ENCODE measurements around the gene IFIH1. TPM values are rescaled to one million over a fixed set of nuclear protein-coding genes. Genes with fewer than 3 reads are reported as not detected.

The IFIH1 gene
- total and polyA plus RNA-seq, 2 of the 8 experiments (the other 6 are each of a cell fraction or from before 2014, with no cell fraction given): 0.32 to 2.0 TPM

DNA sequence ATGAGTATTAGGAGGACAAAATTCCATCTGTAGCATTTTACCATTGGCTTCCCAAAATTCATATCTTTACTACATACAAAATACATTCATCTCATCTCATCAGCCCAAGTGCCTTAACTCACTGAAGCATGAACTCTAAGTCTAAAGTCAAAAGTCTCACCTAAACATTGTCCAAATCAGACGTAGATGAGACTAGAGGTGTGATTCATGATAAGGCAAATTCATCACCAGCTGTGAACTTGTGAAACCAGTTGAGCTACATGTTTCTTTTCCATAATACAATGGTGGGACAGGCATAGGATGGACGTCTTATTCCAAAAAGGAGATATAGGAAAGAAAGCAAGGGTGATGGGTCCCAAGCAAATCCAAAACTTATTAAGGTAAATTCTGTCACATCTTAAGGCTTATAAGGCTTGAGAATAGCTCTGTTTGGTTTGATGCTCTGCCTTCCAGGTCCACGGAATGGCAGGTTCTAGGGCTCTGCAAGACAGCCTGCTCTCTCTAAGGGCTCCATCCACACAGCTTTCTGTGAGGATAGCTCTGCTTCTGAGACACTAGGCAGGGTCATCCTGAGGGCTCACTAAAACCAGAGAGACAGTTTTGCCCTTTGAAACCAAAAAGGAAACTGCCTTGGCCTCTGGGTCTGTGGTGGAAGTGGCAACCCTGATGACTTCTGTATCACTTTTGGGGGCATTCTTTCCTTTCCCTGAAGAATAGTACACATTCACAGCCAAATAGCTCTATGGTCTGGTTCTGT lies 9.6 kb downstream of the IFIH1 start:
- no peak overlapping the region for H3K18ac ChIP-seq (ENCODE audit: extremely low read depth, low read length)
- no peak overlapping the region for H4K8ac ChIP-seq (ENCODE audit: extremely low read depth, insufficient read depth, low read length)
- H3K27ac ChIP-seq (ENCODE audit: low read depth, low read length): no peak overlapping the region
- H4K5ac ChIP-seq (ENCODE audit: insufficient read length, low read depth, low read length): no peak overlapping the region
- no peak overlapping the region for H2BK15ac ChIP-seq (ENCODE audit: low read length)
- FAIRE-seq: no peak
- 91% methylated on average over 3 of the region's 3 CpGs; no CpG with 5 or more reads in 1 of the 2 experiments for WGBS, 2 experiments (ENCODE audit: extremely low coverage in 1 of 2, insufficient coverage in 1 of 2, insufficient read length in 1 of 2, insufficient replicate concordance in 2 of 2, low coverage in 1 of 2, low lambda C conversion rate in 2 of 2, missing lambda C conversion rate in 1 of 2)
- H3K23ac ChIP-seq (ENCODE audit: insufficient read length): no peak overlapping the region
- no peaks in the 10 kb centered on the region for H4K20me1 ChIP-seq (replicated peaks in 1 of 2; ENCODE audit: control insufficient read depth in 1 of 2, insufficient read depth in 2 of 2, low read length in 2 of 2)
- H3K4me3 ChIP-seq (ENCODE audit: extremely low read depth in 1 of 4, insufficient read depth in 2 of 4, low read depth in 3 of 4, low read length in 4 of 4): no peak overlapping the region
- no peak overlapping the region for H2BK12ac ChIP-seq (ENCODE audit: low read depth, low read length)
- ChIA-PET POLR2A (ENCODE audit: partially characterized antibody) (no interaction called here), CTCF (ENCODE audit: partially characterized antibody) (interaction anchor here (1.6 to 5.9 kb wide), 5 partner anchors 8 to 25 kb away, joined by 5 to 39 read pairs (median 6); partner anchors contain the start of gene IFIH1)
- no peak overlapping the region for H3K4me2 ChIP-seq (ENCODE audit: insufficient read depth in 1 of 2, low read depth in 2 of 2, low read length in 2 of 2)
- H3K9ac ChIP-seq (replicated peaks in 1 of 4; ENCODE audit: extremely low read depth in 1 of 4, low read depth in 3 of 4, low read length in 3 of 4): no peak overlapping the region
- no peak overlapping the region for H3K56ac ChIP-seq (replicated peaks; ENCODE audit: insufficient read length, low read depth, low read length)
- H3K79me2 ChIP-seq (ENCODE audit: control insufficient read depth in 1 of 2, insufficient read depth in 2 of 2, low read length in 2 of 2): no peaks in the 10 kb centered on the region
- H2BK5ac ChIP-seq (ENCODE audit: low read depth, low read length): no peak overlapping the region
- no peak overlapping the region for H3K14ac ChIP-seq (ENCODE audit: insufficient read length)
- no peak for DNase-seq (ENCODE audit: low read depth in 1 of 2, low spot score in 2 of 2)
- no peaks in the 10 kb centered on the region for H3K23me2 ChIP-seq (ENCODE audit: low read depth, low read length)
- no peak overlapping the region for H4K91ac ChIP-seq (replicated peaks; ENCODE audit: insufficient read length, low read length)
- H2AFZ ChIP-seq (ENCODE audit: low read length): no peak overlapping the region
- H2BK120ac ChIP-seq (replicated peaks; ENCODE audit: low read depth, low read length): no peak overlapping the region
- no peak overlapping the region for H2BK20ac ChIP-seq (ENCODE audit: low read length)
- H3K4me1 ChIP-seq (replicated peaks in 1 of 4; ENCODE audit: control insufficient read depth in 3 of 4, insufficient read depth in 4 of 4, low read length in 3 of 4): no peaks in the 10 kb centered on the region
- no peak overlapping the region for H3K4ac ChIP-seq (replicated peaks; ENCODE audit: insufficient read length, low read depth, low read length)
- no peaks in the 10 kb centered on the region for H3K27me3 ChIP-seq (replicated peaks in 1 of 4; ENCODE audit: control insufficient read depth in 3 of 4, extremely low read depth in 1 of 4, insufficient read depth in 3 of 4, low read length in 3 of 4)
- H2AK5ac ChIP-seq (ENCODE audit: low read depth, low read length): no peak overlapping the region
- H3K9me3 ChIP-seq (ENCODE audit: insufficient read depth in 2 of 2, low read depth in 1 of 2, low read length in 1 of 2): no peaks in the 10 kb centered on the region
- H3K36me3 ChIP-seq (ENCODE audit: control insufficient read depth in 2 of 4, insufficient read depth in 4 of 4, low read length in 3 of 4): no peaks in the 10 kb centered on the region
- TF ChIP-seq RNF2 (IDR thresholded peaks at IDR 0.05; ENCODE audit: borderline replicate concordance, low read depth, low read length, missing control alignments, poor library complexity, severe bottlenecking): no peak
- TF ChIP-seq CHD2 (IDR thresholded peaks at IDR 0.05; ENCODE audit: low read length): no peak
- no peak for TF ChIP-seq GABPA (IDR thresholded peaks at IDR 0.05; ENCODE audit: borderline replicate concordance, insufficient read depth, low read length)
- no peak for TF ChIP-seq EGR1 (IDR thresholded peaks at IDR 0.05; ENCODE audit: borderline replicate concordance, low read depth, low read length)
- no peaks in the 10 kb centered on the region for H3K79me1 ChIP-seq (ENCODE audit: low read depth, low read length)

Measured in H1 (cell line).